ENCODE data around the gene GPSM3.

DNA sequence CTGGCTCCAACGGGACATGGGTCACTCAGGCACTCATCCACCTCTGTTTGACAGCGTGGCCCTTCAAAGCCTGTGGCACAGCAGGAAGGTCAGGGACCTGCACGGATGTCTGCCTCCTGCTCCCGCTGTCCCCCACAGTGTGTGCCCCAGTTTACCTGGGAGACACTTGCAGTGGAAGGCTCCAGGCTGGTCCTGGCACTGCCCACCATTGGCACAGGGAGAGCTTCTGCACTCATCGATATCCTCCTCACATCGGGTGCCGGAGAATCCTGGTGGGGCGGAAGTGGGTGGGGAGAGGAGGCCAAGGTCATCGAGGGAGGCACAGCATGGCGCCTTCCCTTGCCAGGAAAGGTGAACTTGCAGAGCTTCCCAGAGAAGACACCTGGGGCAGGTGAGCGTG is 24.6 kb upstream of the GPSM3 start:
- TF ChIP-seq, protein P1, sequence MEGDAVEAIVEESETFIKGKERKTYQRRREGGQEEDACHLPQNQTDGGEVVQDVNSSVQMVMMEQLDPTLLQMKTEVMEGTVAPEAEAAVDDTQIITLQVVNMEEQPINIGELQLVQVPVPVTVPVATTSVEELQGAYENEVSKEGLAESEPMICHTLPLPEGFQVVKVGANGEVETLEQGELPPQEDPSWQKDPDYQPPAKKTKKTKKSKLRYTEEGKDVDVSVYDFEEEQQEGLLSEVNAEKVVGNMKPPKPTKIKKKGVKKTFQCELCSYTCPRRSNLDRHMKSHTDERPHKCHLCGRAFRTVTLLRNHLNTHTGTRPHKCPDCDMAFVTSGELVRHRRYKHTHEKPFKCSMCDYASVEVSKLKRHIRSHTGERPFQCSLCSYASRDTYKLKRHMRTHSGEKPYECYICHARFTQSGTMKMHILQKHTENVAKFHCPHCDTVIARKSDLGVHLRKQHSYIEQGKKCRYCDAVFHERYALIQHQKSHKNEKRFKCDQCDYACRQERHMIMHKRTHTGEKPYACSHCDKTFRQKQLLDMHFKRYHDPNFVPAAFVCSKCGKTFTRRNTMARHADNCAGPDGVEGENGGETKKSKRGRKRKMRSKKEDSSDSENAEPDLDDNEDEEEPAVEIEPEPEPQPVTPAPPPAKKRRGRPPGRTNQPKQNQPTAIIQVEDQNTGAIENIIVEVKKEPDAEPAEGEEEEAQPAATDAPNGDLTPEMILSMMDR (IDR thresholded peaks at IDR 0.05): no peak
- TF ChIP-seq POLR2AphosphoS5 (IDR thresholded peaks at IDR 0.05) (no peak), POLR2A (IDR thresholded peaks at IDR 0.05; ENCODE audit: low read depth) (no peak)
